ENCODE data around the gene STK33. TPM values are rescaled to one million over a fixed set of nuclear protein-coding genes. Genes with fewer than 3 reads are reported as not detected.

The STK33 gene
- total RNA-seq, 2 experiments from 2014 or later = 3.7 to 3.9 TPM

Other genes starting within 250 kb of the STK33 start
- gene TRIM66, start 88.4 kb upstream of the STK33 start, total RNA-seq = 10 to 100 TPM; 28.1 to 28.2 TPM
- 100 to 1,000 TPM; 716 to 768 TPM for gene RPL27A, start 88.6 kb upstream of the STK33 start, total RNA-seq